ENCODE results near the gene KLHL29.

KLHL29 gene

DNA sequence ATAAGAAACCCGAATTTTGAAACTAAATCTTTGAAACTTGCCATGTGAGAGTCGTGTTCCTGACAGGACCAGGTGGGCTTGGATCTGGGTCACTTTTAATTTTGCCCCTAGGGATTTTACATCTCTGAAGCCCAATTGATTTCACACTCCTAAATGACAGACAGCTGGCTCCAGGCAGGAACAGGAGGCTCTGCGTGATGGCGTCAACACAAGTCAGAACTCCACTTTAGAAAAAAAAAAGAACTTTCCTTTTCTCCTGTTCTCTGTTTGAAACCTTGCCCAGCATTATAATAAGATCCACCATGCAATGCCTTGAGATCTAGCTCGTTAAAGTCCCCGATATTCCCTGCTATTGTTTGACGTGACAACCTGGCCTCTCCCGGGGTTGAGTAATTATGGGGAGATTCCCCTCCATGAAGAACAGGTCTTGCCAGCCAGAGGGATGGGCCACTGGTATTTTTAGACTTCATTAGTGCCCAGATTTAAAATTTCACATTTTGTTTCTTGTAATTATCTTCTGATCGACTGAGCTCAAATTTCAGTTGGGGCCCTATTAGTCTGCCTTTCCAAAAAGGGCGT lies 260.3 kb downstream of the KLHL29 start:
- no peak for DNase-seq

DNA sequence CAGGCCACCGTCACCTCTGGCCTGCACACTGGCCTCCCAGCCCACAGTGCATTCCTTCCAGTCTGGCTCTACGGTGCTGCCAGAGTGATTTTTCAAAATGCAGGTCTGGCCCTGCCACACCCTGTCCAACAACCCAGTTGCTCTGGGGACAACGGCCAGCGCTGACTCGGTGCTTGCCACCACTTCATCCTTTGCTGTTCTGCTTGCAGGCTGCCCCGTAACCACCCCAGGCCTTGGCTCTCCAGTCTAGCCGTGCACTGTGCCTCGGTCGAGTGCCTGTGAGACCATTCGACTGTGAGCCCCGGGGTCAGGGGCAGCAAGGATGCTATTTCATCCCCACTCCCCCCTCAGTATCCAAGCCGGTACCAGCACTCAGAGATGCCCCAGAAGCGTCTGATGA lies 262.6 kb downstream of the KLHL29 start:
- DNase-seq: no peak

DNA sequence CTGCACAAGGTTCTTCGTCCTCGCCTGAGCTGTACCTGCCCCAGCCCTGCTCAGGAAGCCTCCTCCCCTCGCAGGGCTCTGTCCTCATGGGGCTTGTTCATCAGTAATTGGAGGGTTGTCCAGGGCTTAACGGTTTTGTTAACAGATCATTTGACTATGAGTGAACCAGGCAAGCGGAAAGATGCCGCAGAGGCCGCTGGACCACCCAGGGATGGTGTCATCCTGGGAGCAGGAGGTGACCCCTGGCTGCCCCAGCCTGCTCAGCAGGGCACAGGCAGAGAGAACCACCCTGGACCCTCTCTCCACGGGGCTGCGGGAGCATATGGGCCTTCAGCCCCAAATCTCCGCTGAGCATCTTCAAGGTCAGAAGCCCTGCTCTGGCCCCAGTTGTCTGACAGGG lies 264.3 kb downstream of the KLHL29 start:
- DNase-seq: no peak

- no peak for DNase-seq
These were observed 264.8 kb downstream of the KLHL29 start for GRCh38 chr2:23649819-23650218.

- DNase-seq: no peak
These were observed 266.5 kb downstream of the KLHL29 start for GRCh38 chr2:23651187-23652080.

GRCh38 chr2:23653326-23653725 lies 268.3 kb downstream of the KLHL29 start:
- no peak for DNase-seq

GRCh38 chr2:23654756-23655155 lies 269.8 kb downstream of the KLHL29 start:
- no peak for DNase-seq

DNA sequence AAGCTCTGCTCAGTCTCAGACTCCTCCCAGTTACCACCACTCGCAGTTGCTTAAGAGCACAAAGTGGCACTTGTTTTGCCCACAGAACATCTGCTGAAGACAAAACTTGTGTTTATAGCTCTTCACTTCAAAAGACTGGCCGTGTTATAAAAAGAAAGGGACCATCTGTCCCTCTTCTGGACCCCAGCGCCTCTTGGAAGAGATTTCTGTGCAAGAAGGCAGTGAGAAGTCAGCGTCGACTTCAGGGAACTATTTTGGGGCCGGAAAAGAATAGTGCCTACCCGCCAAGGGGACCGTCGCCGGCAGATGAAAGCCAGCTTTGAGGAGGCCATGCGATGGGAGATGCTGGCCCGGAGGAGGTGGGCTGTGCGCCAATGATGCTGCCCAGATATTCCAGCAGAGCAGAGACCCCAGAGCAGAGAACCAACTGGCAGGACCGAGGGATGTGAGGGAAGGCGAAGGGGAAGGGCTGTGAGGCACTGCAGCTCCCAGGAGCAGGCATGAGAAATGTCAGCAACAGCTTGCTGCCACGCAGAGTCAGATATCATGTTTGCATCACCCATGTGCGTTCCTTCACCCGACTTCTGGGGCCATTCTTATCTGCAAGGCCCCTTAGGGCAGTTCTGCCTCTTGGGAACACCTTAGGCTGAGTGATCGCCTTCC lies 271.1 kb downstream of the KLHL29 start:
- no peak for DNase-seq

DNA sequence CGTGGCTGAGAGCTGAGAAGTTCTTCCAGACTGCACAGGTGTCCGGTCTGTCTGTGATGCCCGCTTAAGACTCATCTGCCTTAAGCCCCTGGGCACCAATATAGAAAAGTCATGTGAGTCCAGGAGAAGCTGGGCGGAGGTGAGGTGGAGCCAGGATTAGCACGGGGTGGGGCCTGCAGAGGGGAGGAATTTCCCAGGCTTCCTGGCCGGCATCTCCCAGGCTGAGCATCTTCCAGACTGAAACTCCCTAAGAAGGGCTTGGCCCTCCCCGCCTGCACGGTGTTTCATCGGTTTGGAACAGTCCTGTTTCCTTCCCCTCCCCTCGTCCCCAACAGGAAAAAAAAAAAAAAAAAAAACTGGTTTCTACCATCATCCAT lies 271.6 kb downstream of the KLHL29 start:
- DNase-seq: no peak

DNA sequence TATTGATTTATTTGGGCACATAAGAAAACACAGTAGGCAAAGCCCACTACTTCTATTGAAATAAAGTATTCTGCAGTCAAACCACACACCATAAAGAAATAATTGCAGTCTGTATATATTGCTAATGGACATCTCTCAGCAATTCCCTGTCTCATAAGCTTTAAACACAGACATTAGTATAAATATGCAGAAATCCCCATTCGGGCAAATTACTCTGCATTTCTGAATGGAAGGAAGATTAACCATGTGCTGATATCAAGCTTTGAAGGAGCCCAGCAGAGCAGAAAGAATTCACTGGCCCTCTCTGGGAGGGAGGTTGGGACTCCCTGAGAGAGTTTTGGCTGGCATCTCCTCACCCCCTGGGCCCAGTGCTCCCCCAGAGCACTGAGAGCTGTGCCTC lies 272.4 kb downstream of the KLHL29 start:
- no peak for DNase-seq

DNA sequence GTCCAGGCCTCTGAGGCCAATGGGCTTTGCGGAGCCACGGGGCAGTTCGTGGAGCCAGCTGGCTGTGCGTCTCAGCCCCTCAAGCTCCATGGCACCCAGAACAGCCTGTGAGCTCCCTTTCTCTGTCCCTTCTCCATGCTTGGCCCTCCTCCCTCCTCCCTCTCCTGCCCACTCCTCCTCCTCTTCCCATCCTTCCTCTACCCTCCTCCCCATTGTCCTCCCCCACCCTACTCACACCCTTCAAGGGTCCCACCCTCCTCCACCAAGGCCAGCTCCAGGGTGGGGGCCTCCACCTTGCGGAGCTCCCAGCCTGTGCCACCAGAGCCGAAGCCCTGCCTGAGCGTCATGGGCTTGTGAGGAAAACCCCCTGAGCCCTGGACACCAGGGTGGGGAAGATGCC lies 273.0 kb downstream of the KLHL29 start:
- DNase-seq: no peak

GRCh38 chr2:23658466-23658942 lies 273.5 kb downstream of the KLHL29 start:
- DNase-seq: no peak

DNA sequence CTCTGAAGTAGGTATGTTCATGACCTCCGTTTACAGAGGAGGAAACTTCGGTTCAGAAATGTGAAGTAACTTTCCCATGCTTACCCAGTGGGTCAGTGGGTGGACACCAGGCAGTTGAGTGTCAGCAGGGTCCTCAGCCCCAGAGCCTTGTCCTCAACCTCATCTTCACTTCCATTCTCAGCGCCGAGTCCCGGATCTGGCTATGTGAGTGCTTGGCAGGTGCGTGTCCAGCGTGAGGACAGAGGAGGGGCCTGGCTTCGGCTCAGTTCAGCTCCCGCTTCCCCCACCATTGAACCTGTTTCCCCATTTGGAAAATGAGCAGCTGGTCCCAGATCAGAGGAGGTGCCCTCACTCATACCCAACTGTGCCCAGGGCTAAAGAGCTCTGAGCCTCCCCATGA lies 274.3 kb downstream of the KLHL29 start:
- no peak for DNase-seq

- DNase-seq: no peak
These were observed 274.8 kb downstream of the KLHL29 start for GRCh38 chr2:23659773-23660172.

- DNase-seq: no peak
These were observed 275.3 kb downstream of the KLHL29 start for GRCh38 chr2:23660237-23660636.

- DNase-seq: no peak
These were observed 276.5 kb downstream of the KLHL29 start for GRCh38 chr2:23661276-23662050.

DNA sequence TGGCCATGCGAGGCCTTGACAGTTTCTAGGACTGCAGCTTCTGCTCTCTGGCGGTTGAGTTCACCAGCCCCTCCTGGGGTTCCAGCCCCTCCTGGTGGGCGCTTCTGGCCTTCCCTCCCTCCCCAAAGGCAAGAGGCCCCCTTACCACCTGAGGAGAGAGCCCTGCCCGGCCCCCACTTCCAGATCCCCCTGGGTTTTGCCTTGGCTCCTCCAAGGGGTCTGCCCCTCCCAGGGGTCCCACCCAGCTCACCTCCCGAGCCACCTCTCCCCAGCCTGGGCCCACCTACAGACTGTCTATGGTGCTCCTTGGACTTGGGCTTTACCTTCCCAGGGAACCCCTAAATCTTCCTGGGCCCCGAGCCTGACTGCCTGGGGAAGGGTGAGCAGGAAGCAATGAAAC lies 277.5 kb downstream of the KLHL29 start:
- DNase-seq: no peak

DNA sequence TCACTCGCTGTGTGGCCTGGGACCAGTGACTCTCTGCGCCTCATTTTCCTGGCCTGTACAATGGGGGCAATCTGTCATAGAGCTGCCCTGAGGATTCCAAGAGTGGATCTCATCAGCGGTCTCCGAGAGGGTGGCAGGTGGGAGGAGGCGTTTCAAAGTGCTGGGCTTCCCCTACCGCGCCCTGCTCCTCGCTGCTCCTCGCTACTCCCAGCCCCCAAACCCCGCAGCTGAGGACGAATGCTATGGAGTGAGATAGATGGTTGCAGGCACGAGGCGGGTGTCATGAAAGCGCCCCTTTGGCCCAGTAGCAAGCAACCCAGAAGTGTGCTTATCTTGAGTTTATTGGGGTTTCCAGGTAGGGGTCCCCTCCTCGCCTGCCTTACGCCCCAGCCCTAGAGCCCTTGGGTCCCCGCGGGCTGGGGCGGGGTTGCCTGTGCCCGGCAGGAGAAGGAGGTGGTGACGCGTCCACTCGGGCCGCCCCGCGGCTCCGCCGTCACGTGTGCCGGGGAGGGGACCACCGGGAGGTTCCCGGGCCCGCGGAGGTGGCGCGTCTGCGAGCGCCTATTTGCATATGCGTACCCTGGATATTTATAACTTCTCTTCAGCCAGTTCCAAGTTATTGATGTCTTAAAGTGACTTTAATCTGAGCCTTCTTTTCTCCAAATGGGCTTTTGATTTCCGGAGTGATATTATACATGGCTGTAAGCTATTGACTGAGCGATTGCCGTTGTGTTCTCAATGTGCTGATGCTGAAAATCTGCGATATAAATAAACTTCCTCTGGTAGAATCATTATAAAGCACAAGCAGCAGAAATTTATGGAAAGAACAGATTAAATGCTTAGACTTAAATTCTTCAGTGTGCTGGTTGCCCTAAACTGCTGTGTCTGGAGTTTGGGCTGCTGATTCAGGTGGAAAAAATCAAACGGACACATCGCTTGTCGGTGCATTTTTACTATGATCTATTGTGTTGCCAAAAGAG lies 278.3 kb downstream of the KLHL29 start:
- DNase-seq: no peak

- no peak for DNase-seq
These were observed 279.2 kb downstream of the KLHL29 start for GRCh38 chr2:23664066-23664788.

DNA sequence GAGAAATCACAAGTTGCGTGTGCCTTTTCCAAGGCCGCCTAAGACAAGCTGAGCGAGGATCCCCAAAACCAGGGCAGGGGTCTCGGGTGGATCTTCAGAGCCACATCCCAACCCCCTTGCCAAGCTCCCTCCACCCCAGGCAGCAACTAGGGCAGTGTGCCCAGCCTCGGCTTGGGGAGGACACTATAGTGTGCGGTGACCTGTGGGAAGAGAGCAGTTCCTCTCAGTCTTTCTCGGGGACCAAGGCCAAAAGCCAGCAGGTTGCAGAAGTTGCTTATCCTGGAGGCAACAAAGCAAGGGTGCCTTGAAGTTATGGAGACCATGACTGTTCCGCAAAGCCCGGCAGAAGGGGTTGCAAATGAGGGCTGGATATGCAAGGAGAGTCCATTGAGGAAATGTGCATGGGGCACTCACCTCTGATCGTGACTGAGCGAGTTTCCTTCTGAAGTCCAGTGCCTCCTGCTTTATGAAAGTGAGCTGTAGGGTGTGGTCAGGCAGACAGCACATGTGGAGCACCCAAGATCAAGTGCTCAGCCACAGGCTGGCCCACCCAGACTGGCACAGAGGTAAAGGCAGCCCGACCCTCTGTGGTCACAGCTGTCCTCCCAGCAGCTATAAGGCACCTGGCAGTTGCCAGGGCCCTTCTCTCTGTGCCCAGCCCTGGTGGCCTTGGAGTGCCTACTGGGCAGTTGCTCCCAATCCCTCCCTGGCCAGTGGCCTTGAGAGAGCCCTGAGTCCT lies 281.4 kb downstream of the KLHL29 start:
- no peak for DNase-seq
